ENCODE results near the gene LCLAT1. TPM values are rescaled to one million over a fixed set of nuclear protein-coding genes. Genes with fewer than 3 reads are reported as not detected.

The LCLAT1 gene
- total RNA-seq, 2 experiments from 2014 or later = 9.2 to 19.6 TPM

DNA sequence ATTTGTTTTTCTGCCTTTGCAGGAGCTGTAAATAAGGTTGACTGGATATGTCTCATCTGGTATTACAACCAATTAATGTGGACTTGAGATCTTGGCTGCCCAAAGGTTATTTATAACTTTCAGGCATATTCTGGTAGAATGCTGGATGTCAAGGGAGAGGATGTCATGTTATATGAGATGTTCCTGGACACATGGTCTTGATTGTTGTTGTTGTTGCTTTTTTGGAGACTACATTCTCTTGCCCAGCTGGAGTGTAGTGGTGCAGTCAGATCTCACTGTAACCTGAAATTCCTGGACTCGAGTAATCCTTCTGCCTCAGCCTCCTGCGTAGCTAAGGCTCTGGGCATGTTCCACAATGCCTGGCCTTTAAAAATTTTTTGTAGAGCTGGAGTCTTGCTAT lies 83.3 kb downstream of the LCLAT1 start:
- Histone ChIP-seq H3K4me3 (ENCODE audit: low read depth, low read length, poor library complexity, severe bottlenecking) (no peak overlapping the region), H3K27ac (ENCODE audit: low read depth, low read length, poor library complexity, severe bottlenecking) (no peak overlapping the region), H4K20me1 (ENCODE audit: insufficient read depth, low read length) (no peaks in the 10 kb centered on the region), H3K4me1 (ENCODE audit: insufficient read depth, low read length, poor library complexity, severe bottlenecking) (no peaks in the 10 kb centered on the region), H3K36me3 (ENCODE audit: insufficient read depth, low read length) (peaks cover 28% of the 10 kb centered on the region), H2AFZ (ENCODE audit: low read length) (no peak overlapping the region), H3K9me3 (ENCODE audit: low read length) (no peaks in the 10 kb centered on the region), H3K9me2 (ENCODE audit: insufficient read depth, low read length) (no peaks in the 10 kb centered on the region), H3K4me2 (ENCODE audit: low read length) (no peak overlapping the region), H3K79me2 (ENCODE audit: insufficient read depth, low read depth, low read length) (no peaks in the 10 kb centered on the region; the same call in 1 of the 2 replicates)
- TF ChIP-seq, protein P1, sequence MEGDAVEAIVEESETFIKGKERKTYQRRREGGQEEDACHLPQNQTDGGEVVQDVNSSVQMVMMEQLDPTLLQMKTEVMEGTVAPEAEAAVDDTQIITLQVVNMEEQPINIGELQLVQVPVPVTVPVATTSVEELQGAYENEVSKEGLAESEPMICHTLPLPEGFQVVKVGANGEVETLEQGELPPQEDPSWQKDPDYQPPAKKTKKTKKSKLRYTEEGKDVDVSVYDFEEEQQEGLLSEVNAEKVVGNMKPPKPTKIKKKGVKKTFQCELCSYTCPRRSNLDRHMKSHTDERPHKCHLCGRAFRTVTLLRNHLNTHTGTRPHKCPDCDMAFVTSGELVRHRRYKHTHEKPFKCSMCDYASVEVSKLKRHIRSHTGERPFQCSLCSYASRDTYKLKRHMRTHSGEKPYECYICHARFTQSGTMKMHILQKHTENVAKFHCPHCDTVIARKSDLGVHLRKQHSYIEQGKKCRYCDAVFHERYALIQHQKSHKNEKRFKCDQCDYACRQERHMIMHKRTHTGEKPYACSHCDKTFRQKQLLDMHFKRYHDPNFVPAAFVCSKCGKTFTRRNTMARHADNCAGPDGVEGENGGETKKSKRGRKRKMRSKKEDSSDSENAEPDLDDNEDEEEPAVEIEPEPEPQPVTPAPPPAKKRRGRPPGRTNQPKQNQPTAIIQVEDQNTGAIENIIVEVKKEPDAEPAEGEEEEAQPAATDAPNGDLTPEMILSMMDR (conservative IDR thresholded peaks at IDR 0.05; ENCODE audit: low read length) = no peak
- no peak for TF ChIP-seq EZH2phosphoT487 (IDR thresholded peaks at IDR 0.05; ENCODE audit: borderline replicate concordance, low read depth, low read length)
- BruUV-seq (replicated peaks) = no TSS peak
- DNase-seq (ENCODE audit: low spot score) = no peak
- ChIA-PET CTCF (ENCODE audit: unreplicated experiment) (no interaction called here), POLR2A (interaction anchor here (0.5 to 0.7 kb wide), 2 partner anchors 20 to 107 kb away, joined by 3 read pairs; no protein-coding TSS in a partner anchor)
- intact Hi-C loops (cut with micrococcal nuclease; ENCODE audit: unreplicated experiment) = no loop called here

DNA sequence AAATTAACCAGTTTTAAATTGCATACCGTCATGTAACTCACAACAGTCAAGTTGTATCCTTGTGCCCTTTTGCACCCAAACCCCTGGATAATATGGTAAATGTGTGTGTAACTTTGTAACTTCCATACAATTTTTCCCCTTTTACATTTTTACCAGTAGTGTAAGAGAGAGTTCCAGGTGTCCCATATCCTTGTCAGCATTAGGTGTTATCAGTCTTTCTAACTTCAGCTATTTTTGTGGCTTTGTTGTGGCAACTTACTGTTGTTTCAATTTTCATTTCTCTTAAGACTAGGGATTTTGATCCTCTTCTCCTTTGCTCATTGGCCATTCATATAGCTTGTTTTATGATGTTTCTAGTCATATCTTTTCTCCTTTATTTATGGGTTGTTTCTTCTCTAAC lies 94.6 kb downstream of the LCLAT1 start:
- peaks cover 3% of the 10 kb centered on the region; the same call in 1 of the 2 replicates for H3K36me3 ChIP-seq (ENCODE audit: insufficient read depth, low read length)
- H3K4me2 ChIP-seq (ENCODE audit: low read length) = no peak overlapping the region
- no TSS peak for BruUV-seq (replicated peaks)
- H4K20me1 ChIP-seq (ENCODE audit: insufficient read depth, low read length) = no peaks in the 10 kb centered on the region
- TF ChIP-seq, protein P1 (conservative IDR thresholded peaks at IDR 0.05; ENCODE audit: low read length) = no peak
- TF ChIP-seq EZH2phosphoT487 (IDR thresholded peaks at IDR 0.05; ENCODE audit: borderline replicate concordance, low read depth, low read length) = no peak
- intact Hi-C loops (cut with micrococcal nuclease; ENCODE audit: unreplicated experiment) = no loop called here
- H3K9me2 ChIP-seq (ENCODE audit: insufficient read depth, low read length) = no peaks in the 10 kb centered on the region; the same call in 1 of the 2 replicates
- H3K9me3 ChIP-seq (ENCODE audit: low read length) = no peaks in the 10 kb centered on the region
- POLR2A ChIA-PET = interaction anchor here (0.6 to 1.2 kb wide), 3 partner anchors 14 to 274 kb away, joined by 3 to 6 read pairs (median 4); no protein-coding TSS in a partner anchor
- H3K4me1 ChIP-seq (ENCODE audit: insufficient read depth, low read length, poor library complexity, severe bottlenecking) = no peaks in the 10 kb centered on the region
- CTCF ChIA-PET (ENCODE audit: unreplicated experiment) = no interaction called here
- no peaks in the 10 kb centered on the region for H3K79me2 ChIP-seq (ENCODE audit: insufficient read depth, low read depth, low read length)
- DNase-seq (ENCODE audit: low spot score) = no peak
- H2AFZ ChIP-seq (ENCODE audit: low read length) = no peak overlapping the region
- H3K27ac ChIP-seq (ENCODE audit: low read depth, low read length, poor library complexity, severe bottlenecking) = no peak overlapping the region
- H3K4me3 ChIP-seq (ENCODE audit: low read depth, low read length, poor library complexity, severe bottlenecking) = no peak overlapping the region

DNA sequence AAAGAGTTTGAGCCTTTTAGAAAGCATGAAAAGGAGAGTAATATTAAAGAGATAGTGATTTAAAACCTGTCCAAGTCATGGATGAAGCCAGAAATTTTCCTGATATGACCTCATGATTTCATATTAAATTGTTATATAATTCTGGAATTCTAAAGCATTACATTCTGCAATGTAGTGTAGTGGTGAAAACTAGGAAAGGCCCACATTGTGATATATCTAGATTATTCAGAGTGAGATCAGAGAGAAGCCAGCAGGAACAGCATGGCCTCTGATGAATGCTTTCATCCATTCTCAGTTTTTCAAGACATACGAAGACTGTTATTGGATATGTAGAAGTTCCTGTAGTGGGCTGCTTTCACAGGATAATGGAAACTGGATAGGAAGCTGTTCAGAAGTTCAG lies 98.8 kb downstream of the LCLAT1 start:
- H3K27ac ChIP-seq (ENCODE audit: low read depth, low read length, poor library complexity, severe bottlenecking) = no peak overlapping the region
- TF ChIP-seq EZH2phosphoT487 (IDR thresholded peaks at IDR 0.05; ENCODE audit: borderline replicate concordance, low read depth, low read length) = no peak
- TF ChIP-seq, protein P1 (conservative IDR thresholded peaks at IDR 0.05; ENCODE audit: low read length) = no peak
- peaks cover 1% of the 10 kb centered on the region; the same call in 1 of the 2 replicates for H3K36me3 ChIP-seq (ENCODE audit: insufficient read depth, low read length)
- no peak overlapping the region for H2AFZ ChIP-seq (ENCODE audit: low read length)
- no peaks in the 10 kb centered on the region for H3K9me3 ChIP-seq (ENCODE audit: low read length)
- H3K9me2 ChIP-seq (ENCODE audit: insufficient read depth, low read length) = no peaks in the 10 kb centered on the region; the same call in 1 of the 2 replicates
- ChIA-PET CTCF (ENCODE audit: unreplicated experiment) (no interaction called here), POLR2A (no interaction called here)
- no peak for DNase-seq (ENCODE audit: low spot score)
- no TSS peak for BruUV-seq (replicated peaks)
- no peaks in the 10 kb centered on the region for H4K20me1 ChIP-seq (ENCODE audit: insufficient read depth, low read length)
- H3K4me2 ChIP-seq (ENCODE audit: low read length) = no peak overlapping the region
- intact Hi-C loops (cut with micrococcal nuclease; ENCODE audit: unreplicated experiment) = no loop called here
- no peaks in the 10 kb centered on the region for H3K79me2 ChIP-seq (ENCODE audit: insufficient read depth, low read depth, low read length)
- H3K4me1 ChIP-seq (ENCODE audit: insufficient read depth, low read length, poor library complexity, severe bottlenecking) = no peaks in the 10 kb centered on the region
- no peak overlapping the region for H3K4me3 ChIP-seq (ENCODE audit: low read depth, low read length, poor library complexity, severe bottlenecking)

Data from OCI-LY7 (cell line).